WERI-Rb-1 (cell line): ENCODE measurements around the gene MARCKS.

Source experiments
- DNase-seq: peaks from one replicate; pipeline ENCODE4 v3.0.0-alpha.2; 2020
- H3K27ac ChIP-seq: fragments of 250-450 bp; sonication (Bioruptor Pico); 2 replicates; pipeline ENCODE4 v1.5.1; 2020; ENCODE audit warnings: mild to moderate bottlenecking, moderate library complexity
- H3K27me3 ChIP-seq: fragments of 250-450 bp; sonication (Bioruptor Pico); 2 replicates; pipeline ENCODE4 v1.5.1; 2021; ENCODE audit warnings: mild to moderate bottlenecking, low read depth, moderate library complexity; ENCODE audit not compliant: insufficient read depth, severe bottlenecking
- H3K36me3 ChIP-seq: fragments of 250-450 bp; sonication (Bioruptor Pico); 2 replicates; pipeline ENCODE4 v1.5.1; 2020; ENCODE audit warnings: mild to moderate bottlenecking, moderate library complexity
- H3K4me3 ChIP-seq: 2 replicates; pipeline ENCODE4 v1.5.1; 2011; ENCODE audit warnings: low read depth, mild to moderate bottlenecking, control low read depth, low read length
- H3K9me3 ChIP-seq: fragments of 250-450 bp; sonication (Bioruptor Pico); 2 replicates; pipeline ENCODE4 v1.5.1; 2021; ENCODE audit warnings: mild to moderate bottlenecking, moderate library complexity; ENCODE audit not compliant: severe bottlenecking
- CTCF ChIP-seq: IDR thresholded peaks from 2 replicates; pipeline ENCODE4 v1.5.1; 2011; ENCODE audit warnings: low read depth, mild to moderate bottlenecking, control low read depth, inconsistent platforms, low read length

MARCKS gene

GRCh38 chr6:113881478-113881980 is 24.4 kb downstream of the MARCKS start:
- TF ChIP-seq CTCF: no peak
- Histone ChIP-seq H3K27ac (no peak overlapping the region), H3K4me3 (no peak overlapping the region), H3K27me3 (no peaks in the 10 kb centered on the region), H3K9me3 (no peaks in the 10 kb centered on the region), H3K36me3 (no peaks in the 10 kb centered on the region)
- DNase-seq: no peak

DNA sequence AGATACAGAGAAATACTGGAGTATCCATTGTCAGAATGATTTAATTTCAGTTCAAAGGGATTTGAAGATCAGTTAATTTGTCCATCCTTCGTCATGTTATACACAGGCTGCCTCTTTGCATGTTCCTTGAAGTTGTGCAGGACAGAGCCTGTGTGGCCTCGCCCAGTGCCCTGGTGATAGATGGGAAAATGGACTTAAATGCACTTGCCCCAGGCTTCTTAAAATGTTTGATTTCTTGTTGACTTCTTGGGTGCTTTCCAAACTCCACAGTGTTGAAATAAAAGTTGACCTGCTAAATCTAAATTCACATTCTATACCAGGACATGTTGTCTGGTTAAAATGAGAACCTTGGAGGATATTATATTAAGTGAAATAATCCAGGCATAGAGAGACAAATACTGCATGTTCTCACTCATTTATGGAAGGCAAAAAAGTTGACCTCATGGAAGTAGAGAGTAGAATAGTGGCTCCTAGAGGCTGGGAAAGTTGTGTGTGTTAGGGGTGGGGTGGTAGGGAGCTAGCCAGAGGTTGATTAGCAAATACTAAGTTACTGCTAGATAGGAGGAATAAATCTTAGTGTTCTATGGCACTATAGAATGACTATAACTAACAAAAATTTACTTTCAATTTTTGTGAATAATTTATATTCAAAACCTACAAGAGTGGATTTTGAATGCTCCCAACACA is 25.3 kb downstream of the MARCKS start:
- DNase-seq: no peak
- no peaks in the 10 kb centered on the region for H3K27me3 ChIP-seq
- no peak overlapping the region for H3K4me3 ChIP-seq
- no peak overlapping the region for H3K27ac ChIP-seq
- TF ChIP-seq CTCF: no peak
- no peaks in the 10 kb centered on the region for H3K36me3 ChIP-seq
- H3K9me3 ChIP-seq: no peaks in the 10 kb centered on the region

- H3K36me3 ChIP-seq: no peaks in the 10 kb centered on the region
- H3K9me3 ChIP-seq: no peaks in the 10 kb centered on the region
- H3K27ac ChIP-seq: no peak overlapping the region
- TF ChIP-seq CTCF: no peak
- DNase-seq: no peak
- H3K4me3 ChIP-seq: no peak overlapping the region
- H3K27me3 ChIP-seq: no peaks in the 10 kb centered on the region
Measured at GRCh38 chr6:113884011-113884410, 26.9 kb downstream of the MARCKS start.

DNA sequence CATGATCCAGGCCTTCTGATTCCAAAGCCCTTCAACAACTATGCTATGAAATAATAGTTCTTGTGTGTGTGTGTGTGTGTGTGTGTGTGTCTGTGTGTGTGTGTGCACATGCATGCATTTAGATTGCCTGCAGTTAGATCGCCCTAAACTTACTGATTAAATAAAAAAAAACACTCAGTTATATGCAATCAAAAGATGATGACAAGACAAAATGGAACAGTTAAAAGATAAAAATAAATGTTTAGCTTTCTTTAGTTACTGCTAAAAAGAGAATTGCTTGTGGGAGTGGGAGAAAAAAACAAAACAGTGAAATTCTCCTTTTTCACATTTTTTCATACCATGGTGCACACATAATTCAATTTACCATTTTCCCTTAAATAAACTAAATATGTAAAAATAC is 29.4 kb downstream of the MARCKS start:
- Histone ChIP-seq H3K27me3 (no peaks in the 10 kb centered on the region), H3K4me3 (no peak overlapping the region), H3K27ac (no peak overlapping the region), H3K9me3 (no peaks in the 10 kb centered on the region), H3K36me3 (no peaks in the 10 kb centered on the region)
- no peak for DNase-seq
- TF ChIP-seq CTCF: no peak

DNA sequence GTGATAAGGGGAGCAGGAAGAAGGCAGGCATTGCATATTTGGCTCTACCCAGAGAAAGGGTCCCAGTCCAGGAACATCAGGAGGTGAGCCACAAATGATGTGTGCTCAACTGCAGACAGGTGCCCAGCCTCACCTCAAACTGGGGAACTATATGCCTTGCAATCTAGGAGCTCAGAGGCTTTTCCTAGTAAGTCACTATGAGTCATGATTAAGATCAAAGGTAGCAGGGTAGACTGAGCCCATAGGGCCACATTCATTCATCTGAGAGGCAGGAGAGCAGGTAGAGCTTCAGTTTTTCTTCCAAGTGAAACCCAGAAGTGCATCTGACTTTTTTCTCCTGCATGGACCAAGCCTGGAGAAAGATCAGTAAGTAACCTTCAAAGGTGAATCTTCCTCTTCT is 31.3 kb downstream of the MARCKS start:
- no peaks in the 10 kb centered on the region for H3K36me3 ChIP-seq
- no peak overlapping the region for H3K27ac ChIP-seq
- H3K27me3 ChIP-seq: no peaks in the 10 kb centered on the region
- DNase-seq: no peak
- no peak for TF ChIP-seq CTCF
- H3K4me3 ChIP-seq: no peak overlapping the region
- no peaks in the 10 kb centered on the region for H3K9me3 ChIP-seq
